ENCODE data around the gene PPA1. TPM values are rescaled to one million over a fixed set of nuclear protein-coding genes. Genes with fewer than 3 reads are reported as not detected.

Gene PPA1
- total and polyA plus RNA-seq, 2 donors (not counting 3 experiments of a cell fraction or from before 2014, with no cell fraction given) = 63.5 to 140 TPM

DNA sequence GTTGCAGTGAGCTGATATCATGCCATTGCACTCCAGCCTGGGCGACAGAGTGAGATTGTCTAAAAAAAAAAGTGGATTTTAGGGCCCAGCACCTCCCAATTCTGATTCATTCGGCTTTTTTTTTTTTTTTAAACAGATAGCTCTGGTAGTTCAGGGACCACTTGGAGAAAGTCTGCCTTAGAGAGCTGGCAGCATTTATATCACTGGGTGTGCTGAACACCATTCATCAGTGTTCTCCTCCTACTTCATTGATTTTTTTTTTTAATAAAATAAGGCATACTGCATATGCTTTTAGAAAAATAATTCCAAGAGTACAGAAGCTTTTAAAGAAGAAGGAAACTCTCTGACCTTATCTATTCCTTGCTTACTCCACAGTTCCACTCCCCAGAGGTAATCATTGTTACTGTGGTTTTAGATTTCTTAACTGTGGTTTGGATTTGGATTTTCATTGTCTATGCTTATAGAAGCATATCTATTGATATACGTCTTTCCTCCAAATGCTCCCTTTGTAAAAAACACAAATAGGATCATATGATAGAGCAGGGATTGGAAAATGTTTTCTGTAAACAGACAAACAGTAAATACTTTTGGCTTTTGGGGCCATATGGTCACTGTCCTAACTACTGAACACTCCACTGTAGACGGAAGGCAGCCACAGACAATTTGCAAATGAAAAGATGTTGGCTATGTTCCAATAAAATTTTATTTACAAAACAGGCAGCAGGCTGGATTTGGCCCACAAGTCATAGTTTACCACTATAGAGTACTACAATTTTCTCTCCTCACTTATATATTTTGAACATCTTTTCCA, 41.9 kb downstream of the PPA1 start:
- Histone ChIP-seq H3K4me1 (ENCODE audit: control insufficient read depth, extremely low read depth, insufficient read depth, low read length) (no peaks in the 10 kb centered on the region), H3K36me3 (ENCODE audit: control insufficient read depth in 2 of 2, extremely low read depth in 1 of 2, insufficient read depth in 2 of 2, low read length in 2 of 2) (no peaks in the 10 kb centered on the region), H3K4me3 (replicated peaks in 1 of 3; ENCODE audit: insufficient read depth in 1 of 3, low read depth in 1 of 3, low read length in 3 of 3) (no peak overlapping the region), H3K9me3 (replicated peaks; ENCODE audit: control insufficient read depth, insufficient read depth, low read length) (no peaks in the 10 kb centered on the region), H3K27me3 (ENCODE audit: control insufficient read depth in 2 of 2, insufficient read depth in 2 of 2, low read length in 2 of 2) (no peaks in the 10 kb centered on the region), H3K27ac (ENCODE audit: insufficient read depth, low read depth, low read length) (no peak overlapping the region), H4K20me1 (replicated peaks; ENCODE audit: control insufficient read depth, extremely low read depth, insufficient read depth, low read length) (no peaks in the 10 kb centered on the region), H3K4me2 (ENCODE audit: insufficient read depth, low read length) (no peak overlapping the region), H3K9ac (replicated peaks; ENCODE audit: extremely low read depth, insufficient read depth, low read length) (no peak overlapping the region), H2AFZ (ENCODE audit: low read depth, low read length) (no peak overlapping the region), H3K9me1 (replicated peaks; ENCODE audit: control insufficient read depth, extremely low read depth, insufficient read depth, low read length) (no peaks in the 10 kb centered on the region), H3K79me2 (ENCODE audit: control insufficient read depth, insufficient read depth, low read length) (no peaks in the 10 kb centered on the region)
- intact Hi-C loops (cut with micrococcal nuclease) = no loop called here
- TF ChIP-seq MYC (IDR thresholded peaks at IDR 0.05; ENCODE audit: low read depth, low read length) (no peak), POLR2A (IDR thresholded peaks at IDR 0.05; ENCODE audit: low read depth, low read length) (no peak), FOS (IDR thresholded peaks at IDR 0.05; ENCODE audit: borderline replicate concordance, insufficient read depth, low read length) (no peak), POLR2AphosphoS5 (IDR thresholded peaks at IDR 0.05; ENCODE audit: insufficient read depth, low read depth, low read length) (no peak), JUN (IDR thresholded peaks at IDR 0.05; ENCODE audit: borderline replicate concordance, insufficient read depth, insufficient read length, low read depth) (no peak), GATA2 (IDR thresholded peaks at IDR 0.05; ENCODE audit: insufficient read depth, insufficient read length, low read depth, low read length) (no peak), EZH2 (IDR thresholded peaks at IDR 0.05; ENCODE audit: borderline replicate concordance, low read depth, low read length, severe bottlenecking) (no peak)
- TF ChIP-seq, protein P1, sequence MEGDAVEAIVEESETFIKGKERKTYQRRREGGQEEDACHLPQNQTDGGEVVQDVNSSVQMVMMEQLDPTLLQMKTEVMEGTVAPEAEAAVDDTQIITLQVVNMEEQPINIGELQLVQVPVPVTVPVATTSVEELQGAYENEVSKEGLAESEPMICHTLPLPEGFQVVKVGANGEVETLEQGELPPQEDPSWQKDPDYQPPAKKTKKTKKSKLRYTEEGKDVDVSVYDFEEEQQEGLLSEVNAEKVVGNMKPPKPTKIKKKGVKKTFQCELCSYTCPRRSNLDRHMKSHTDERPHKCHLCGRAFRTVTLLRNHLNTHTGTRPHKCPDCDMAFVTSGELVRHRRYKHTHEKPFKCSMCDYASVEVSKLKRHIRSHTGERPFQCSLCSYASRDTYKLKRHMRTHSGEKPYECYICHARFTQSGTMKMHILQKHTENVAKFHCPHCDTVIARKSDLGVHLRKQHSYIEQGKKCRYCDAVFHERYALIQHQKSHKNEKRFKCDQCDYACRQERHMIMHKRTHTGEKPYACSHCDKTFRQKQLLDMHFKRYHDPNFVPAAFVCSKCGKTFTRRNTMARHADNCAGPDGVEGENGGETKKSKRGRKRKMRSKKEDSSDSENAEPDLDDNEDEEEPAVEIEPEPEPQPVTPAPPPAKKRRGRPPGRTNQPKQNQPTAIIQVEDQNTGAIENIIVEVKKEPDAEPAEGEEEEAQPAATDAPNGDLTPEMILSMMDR (IDR thresholded peaks at IDR 0.05; ENCODE audit: extremely low read depth in 1 of 2, insufficient read depth in 1 of 2, low read depth in 1 of 2, low read length in 2 of 2) = no peak
- TF ChIP-seq, protein P2, sequence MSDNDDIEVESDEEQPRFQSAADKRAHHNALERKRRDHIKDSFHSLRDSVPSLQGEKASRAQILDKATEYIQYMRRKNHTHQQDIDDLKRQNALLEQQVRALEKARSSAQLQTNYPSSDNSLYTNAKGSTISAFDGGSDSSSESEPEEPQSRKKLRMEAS (IDR thresholded peaks at IDR 0.05; ENCODE audit: insufficient read depth, insufficient read length) = no peak
- dilution Hi-C loops (cut with MboI; ENCODE audit: extremely low pct_ligation_motif_present, low sequenced_read_pairs) = no loop called here
- no peak for FAIRE-seq
- CTCF ChIA-PET = interaction anchor here (0.7 to 1.8 kb wide), 5 partner anchors 11 to 76 kb away, joined by 3 to 7 read pairs (median 4); partner anchors contain the start of gene TYSND1
- DNase-seq (ENCODE audit: low read depth, low spot score) = no peak
- no TSS peak for BruUV-seq (replicated peaks)
- POLR2A ChIA-PET = interaction anchor here (0.5 kb wide), 1 partner anchor 280 kb away, joined by 4 read pairs; no protein-coding TSS in a partner anchor
